T-helper 22 cell (primary cell): ENCODE measurements around the gene CEP120.
"Not testable (repeated sequence)": the region's sequence is repeated elsewhere in the genome, so short reads cannot be mapped to it uniquely, and the experiment has no call there.

Experiments
- DNase-seq: peaks from one replicate; pipeline ENCODE4 v3.0.0-alpha.2; 2020; ENCODE audit warnings: low read depth

CEP120 gene

DNA sequence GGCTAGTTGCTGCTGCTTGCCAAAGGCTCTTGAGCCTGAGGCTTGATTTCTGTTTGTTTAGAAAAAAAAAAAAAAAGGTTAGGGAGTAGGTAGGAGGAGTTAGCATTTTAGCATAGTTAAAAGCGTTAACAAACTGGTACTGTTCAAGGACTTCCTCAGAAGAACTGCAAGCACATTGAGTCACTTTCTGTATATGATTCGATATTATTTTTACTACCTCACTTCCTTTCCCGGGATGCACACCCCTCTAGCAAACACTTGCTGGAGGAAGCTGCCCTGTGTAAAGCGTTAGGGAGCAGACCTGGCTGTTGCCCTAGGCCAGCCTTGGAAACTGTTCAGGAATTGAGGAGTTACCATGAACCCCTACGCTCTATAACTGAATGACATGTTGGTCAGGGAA is 15.7 kb upstream of the CEP120 start:
- no peak for DNase-seq

GRCh38 chr5:123438244-123438643 is 15.0 kb upstream of the CEP120 start:
- DNase-seq: no peak

- no peak for DNase-seq
Measured at GRCh38 chr5:123436201-123436600, 13.0 kb upstream of the CEP120 start.

DNA sequence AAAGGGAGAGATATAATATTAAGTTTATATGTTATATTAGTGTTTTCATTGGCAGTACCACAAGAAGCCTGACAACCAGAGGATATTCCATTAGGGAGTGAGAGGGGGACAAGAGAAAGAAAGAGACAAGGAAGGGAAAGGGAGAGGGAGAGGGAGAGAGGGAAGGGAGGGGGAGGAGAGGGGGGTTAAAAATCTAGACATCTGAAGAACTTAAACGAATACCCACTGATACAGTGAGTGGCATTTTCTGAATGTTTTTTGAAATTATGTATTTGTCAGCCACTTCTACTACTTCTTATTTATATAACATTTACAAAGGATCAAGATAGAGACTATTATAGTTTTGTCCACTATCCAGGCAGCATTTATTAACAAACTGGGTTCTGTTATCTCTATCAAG is 11.6 kb upstream of the CEP120 start:
- DNase-seq: no peak

DNA sequence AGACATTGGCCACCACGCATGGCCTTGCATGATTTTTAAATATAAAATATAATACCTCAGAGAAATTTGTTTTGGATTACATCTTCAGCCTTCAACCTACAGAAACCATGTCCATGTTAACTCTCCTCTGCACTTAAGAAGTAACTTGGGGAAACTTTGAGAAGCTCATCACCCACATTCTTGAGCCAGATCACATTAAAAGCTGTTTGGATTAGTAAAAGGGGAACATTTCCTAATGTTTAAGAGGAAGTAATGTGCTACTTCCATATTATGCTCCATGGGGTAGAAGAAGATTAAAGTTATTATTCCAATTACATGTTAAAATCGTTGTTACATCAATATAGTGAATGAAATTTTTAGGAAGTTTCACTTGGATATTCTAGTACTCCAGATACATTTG is 10.4 kb upstream of the CEP120 start:
- DNase-seq: no peak

- DNase-seq: not testable (repeated sequence)
Measured at GRCh38 chr5:123430441-123430840, 7.2 kb upstream of the CEP120 start.

DNA sequence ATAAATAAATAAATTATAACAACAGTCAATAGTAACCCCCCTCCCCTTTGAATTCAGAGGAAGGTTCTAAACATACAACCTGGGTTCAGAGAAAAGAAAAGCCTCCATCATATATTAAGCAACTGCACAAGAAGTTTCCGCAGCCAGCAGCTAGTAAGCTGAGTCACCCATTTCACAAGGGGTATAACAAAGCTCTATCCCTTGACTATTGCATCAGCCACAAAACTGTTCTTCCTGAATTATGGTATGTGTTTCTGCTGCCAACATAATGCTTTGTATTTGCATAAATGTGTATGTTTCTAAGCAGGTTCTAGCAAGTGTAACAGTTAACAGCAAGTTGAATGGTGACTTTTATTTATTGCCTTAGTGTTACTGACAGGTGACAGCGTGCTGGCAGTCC is 6.8 kb upstream of the CEP120 start:
- DNase-seq: no peak

DNA sequence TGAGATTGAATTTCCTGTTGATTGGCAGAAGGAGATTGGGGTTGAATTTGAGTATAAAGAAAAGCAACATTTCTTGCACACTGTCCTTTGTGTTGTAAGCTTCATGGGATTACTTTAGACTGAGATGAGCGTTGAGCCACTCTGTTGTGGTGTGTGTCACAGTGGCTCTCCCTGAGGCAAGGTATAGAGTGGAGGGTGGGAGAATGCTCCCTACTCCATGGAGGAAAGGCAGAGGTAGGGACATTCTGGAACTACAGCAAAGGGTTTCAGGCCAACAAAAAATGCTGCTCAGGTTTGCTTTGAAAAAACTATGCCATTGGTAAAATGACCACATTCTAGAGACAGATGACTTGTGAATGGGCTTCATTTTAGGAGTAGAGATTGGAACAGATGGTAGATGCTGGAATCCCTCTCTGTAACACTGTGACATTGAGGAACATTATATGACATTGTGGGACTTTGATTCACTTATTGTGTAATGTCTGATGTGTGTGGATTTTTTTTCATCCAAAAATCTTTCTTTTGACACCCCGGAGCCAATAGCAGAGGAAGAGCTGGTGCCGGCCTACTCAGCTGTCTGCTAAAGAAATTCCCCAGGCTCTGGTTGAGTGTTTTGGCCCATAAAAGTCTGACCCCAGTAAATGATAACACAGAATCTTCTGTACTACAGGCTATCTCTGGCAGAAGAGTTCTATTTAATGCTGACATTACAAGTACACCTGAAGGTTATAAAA is 6.2 kb upstream of the CEP120 start:
- DNase-seq: no peak

- no peak for DNase-seq
Measured at GRCh38 chr5:123428521-123429220, 5.5 kb upstream of the CEP120 start.

- no peak for DNase-seq
Measured at GRCh38 chr5:123427281-123427680, 4.1 kb upstream of the CEP120 start.

DNA sequence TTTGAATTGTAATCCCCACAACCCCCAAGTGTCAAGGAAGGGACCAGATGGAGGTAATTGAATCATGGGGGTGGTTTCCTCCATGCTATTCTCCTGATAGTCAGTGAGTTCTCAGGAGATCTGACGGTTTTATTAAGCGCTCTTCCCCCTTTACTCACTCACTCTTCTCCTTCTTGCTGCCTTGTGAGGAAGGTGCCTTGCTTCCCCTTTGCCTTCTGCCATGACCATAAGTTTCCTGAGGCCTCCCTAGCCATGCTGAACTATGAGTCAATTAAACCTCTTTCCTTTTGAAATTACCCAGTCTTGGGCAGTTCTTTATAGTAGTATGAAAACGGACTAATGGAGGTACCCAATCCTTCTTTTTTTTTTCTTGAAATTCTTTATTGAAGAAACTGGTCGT is 2.2 kb upstream of the CEP120 start:
- no peak for DNase-seq

GRCh38 chr5:123422433-123423277 is 548 bp downstream of the CEP120 start:
- DNase-seq: no peak

- DNase-seq: no peak
Measured at GRCh38 chr5:123421773-123422172, 1.4 kb downstream of the CEP120 start.

- DNase-seq: no peak
Measured at GRCh38 chr5:123414974-123415373, 8.2 kb downstream of the CEP120 start.

GRCh38 chr5:123412206-123412605 is 11.0 kb downstream of the CEP120 start:
- DNase-seq: no peak

DNA sequence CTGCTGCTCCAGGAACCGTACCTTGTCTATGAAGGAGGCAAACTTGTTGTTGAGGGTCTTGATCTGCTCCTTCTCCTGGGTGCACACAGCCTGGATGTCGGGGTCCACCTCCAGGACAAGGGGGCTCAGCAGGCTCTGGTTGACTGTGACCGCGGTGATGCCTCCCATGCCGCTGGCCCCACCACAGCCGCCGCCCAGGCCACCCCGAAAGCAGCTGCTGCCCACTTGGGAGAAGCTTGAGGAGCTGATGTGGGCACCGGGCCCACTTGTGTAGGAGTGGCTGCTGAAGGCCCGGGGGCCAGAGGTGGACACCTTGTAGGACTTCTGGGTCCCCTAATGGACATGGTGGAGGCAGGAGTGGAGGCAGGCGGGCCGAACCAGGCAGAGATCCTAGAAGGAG is 21.2 kb downstream of the CEP120 start:
- not testable (repeated sequence) for DNase-seq

DNA sequence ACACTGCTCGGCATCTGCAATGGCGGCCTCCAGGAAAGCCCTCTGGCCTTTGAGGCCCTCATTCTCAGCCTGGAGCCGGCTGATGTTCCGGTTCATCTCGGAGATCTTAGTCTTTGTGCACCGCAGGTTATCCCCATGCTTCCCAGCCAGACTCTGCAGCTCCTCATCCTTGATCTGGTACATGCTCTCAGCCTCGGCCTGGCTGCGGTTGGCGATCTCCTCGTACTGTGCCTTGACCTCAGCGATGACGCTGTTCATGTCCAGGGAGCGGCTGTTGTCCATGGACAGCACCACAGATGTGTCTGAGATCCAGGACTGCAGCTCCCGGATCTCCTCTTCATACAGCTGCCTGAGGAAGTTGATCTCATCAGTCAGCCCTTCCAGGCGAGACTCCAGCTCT is 21.9 kb downstream of the CEP120 start:
- DNase-seq: no peak

DNA sequence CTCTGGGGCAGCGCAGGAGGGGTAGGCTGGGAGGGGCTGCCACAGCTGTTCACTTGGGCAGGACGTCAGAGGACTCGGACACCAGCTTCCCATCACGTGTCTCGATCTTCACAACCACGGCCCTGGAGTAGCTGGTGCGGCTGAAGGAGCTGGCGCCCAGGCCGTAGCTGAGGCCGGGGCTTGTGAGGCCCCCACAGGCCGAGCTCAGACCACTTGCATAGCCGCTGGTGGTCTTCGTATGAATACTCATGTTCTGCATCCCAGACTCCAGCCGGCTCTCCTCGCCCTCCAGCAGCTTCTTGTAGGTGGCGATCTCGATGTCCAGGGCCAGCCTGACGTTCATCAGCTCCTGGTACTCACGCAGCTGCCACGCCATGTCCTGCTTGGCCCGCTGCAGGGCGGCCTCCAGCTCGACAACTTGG is 22.3 kb downstream of the CEP120 start:
- not testable (repeated sequence) for DNase-seq

- no peak for DNase-seq
Measured at GRCh38 chr5:123398058-123398733, 25.0 kb downstream of the CEP120 start.

DNA sequence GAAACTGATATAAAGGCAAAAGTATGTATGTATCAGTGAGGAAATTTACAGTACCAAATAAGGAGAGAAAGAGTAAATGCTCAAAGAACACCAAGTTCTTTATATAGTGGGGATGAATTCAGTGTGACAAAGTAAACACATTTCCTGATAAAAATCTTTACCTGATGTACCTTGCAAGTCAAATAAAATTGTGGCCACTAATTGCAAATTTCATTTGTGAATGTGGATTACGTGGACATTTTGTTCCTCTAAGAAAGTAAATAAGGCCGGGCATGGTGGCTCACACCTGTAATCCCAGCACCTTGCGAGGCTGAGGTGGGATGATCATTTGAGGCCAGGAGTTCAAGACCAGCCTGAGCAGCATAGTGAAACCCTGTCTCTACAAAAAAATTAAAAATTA is 25.7 kb downstream of the CEP120 start:
- no peak for DNase-seq

DNA sequence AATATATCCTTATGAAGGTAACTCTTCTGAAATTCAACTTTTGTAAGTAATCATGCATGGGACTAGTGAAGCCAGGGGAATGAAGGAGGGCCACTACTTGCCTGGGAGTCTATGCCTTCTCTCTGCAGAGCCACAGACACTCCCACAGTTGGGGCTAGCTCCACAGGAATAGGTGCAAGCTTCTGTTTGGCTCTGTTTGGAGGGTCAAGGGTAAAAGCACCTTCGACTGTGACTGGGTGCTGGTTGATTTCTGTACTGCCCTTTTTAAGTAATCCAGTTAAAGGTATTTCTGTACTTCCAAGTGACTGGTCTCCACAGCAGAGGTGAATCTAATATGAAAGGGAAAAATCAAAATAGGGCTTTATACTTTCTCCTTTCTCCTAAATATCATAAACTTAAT is 32.2 kb downstream of the CEP120 start:
- DNase-seq: no peak

DNA sequence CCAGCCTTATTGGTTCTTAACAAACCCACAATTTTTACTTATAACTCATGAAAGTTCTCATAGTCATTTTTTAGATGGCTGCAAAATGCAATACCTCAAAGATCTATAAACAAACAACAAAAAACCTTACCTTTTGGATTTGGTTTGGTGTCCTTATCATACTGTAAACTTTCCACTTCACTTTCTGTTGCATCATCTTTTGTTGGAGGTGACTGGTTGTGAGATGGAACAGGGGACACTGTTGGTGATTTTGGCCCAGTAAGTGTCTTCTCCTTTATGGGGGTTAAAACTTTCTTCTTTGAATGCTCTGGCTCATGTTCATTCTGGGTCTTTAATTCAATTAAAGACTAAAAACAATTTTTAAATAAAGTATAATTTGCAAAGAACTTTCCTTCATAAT is 33.4 kb downstream of the CEP120 start:
- no peak for DNase-seq
